D341Med (cell line): ENCODE results near the gene CC2D1B.

Experiments used
- DNase-seq: peaks from one replicate; pipeline ENCODE4 v3.0.0; 2012; ENCODE audit warnings: low spot score

Gene CC2D1B

DNA sequence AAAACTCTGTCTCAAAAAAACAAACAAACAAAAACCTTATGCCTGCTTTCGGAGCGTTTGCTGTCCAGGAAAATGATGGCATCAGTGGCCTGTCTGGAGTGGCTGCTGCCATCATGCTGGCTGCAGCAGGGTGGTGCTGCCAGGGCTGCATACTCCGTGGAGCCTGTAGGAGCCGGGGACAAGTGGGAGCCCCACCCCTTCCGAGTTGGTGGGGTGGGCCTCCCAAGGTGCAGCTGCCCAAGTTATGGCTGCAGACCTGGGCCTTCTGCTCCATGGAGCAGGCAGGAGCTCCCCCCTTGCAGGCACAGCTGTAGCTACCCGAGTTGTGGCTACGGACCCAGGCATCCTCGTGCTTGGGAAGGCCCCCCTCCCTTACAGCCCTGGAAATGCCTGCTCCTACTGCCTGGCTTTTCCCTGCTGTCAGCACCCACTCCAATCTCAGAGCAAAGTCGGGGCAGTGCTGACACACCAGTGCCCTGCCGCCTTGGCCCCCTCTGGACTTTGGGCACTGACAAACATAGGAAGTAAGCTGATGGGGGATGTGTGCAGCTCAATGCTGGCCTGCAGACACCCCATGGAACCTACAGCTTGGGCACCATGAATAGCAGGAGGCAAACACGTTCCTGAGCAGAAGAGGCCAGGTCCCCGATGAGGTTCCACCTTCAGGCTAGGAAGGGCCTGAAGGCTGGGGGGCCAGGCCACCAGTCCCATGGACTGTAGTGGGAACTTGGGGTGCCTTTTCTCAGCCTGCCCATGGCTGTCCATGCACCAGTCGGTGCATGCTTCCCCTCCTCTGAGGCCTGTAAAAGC lies 60.4 kb downstream of the CC2D1B start:
- DNase-seq: no peak
